Ovary (tissue), 3 donors: ENCODE data around the gene GFRA1.

Experiments
- CTCF ChIP-seq, 3 donors: fragments of 450-650 bp in 2 of 3; fragments of 200-600 bp in 1 of 3; IDR thresholded peaks; one replicate each; pipeline versions ENCODE4 v1.5.1 to v1.8.0; 2016 to 2022; ENCODE audit warnings: antibody characterized with exemption in 3 of 3, mild to moderate bottlenecking in 1 of 3
- EP300 ChIP-seq: sonication (generic); formaldehyde crosslinking; IDR thresholded peaks from one replicate; pipeline ENCODE4 v1.6.1; 2017; ENCODE audit warnings: antibody characterized with exemption
- POLR2A ChIP-seq: fragments of 450-650 bp; IDR thresholded peaks from one replicate; pipeline ENCODE4 v1.6.1; 2017; ENCODE audit warnings: antibody characterized with exemption, mild to moderate bottlenecking, moderate library complexity
- donor health status: DM: no; HTN: no; CAD: no.

DNA sequence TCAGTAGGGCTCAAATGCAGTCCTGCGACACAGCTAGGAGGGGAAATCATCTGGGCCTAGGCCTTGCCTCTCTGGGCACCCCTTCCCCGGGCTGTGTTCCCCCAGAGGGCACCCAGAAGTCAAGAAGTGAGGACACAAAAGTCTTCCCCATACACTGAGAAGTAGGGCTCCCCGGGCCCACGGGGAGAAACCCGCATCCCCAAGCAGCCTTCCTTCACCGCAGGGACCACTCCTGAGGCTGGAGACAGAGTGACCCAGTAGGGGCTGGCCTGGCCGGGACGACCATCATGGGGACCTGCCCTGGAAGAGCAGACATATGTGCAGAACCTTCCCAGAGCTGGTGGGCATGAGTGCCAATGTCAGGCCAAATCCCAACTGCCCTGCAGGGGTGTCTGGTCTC, 163.5 kb downstream of the GFRA1 start:
- TF ChIP-seq EP300 (no peak), CTCF (IDR thresholded peaks at IDR 0.05) (no peak), POLR2A (no peak)
